Effector CD4-positive, alpha-beta T cell (primary cell): ENCODE data around the gene TRIM71.
"Not testable (repeated sequence)": the region's sequence is repeated elsewhere in the genome, so short reads cannot be mapped to it uniquely, and the experiment has no call there.

Experiments
- DNase-seq: peaks from one replicate; pipeline ENCODE4 v3.0.0-alpha.2; 2020

The TRIM71 gene

GRCh38 chr3:32892625-32893598 is 75.1 kb downstream of the TRIM71 start:
- DNase-seq = no peak

- no peak for DNase-seq
Observed at GRCh38 chr3:32894977-32895376, 77.2 kb downstream of the TRIM71 start.

- DNase-seq = no peak
Observed at GRCh38 chr3:32895701-32896100, 77.9 kb downstream of the TRIM71 start.

GRCh38 chr3:32896143-32896542 is 78.3 kb downstream of the TRIM71 start:
- no peak for DNase-seq

GRCh38 chr3:32897001-32897601 is 79.3 kb downstream of the TRIM71 start:
- DNase-seq = no peak

GRCh38 chr3:32897981-32898623 is 80.3 kb downstream of the TRIM71 start:
- DNase-seq = no peak

GRCh38 chr3:32899265-32899664 is 81.5 kb downstream of the TRIM71 start:
- no peak for DNase-seq

GRCh38 chr3:32901005-32901932 is 83.5 kb downstream of the TRIM71 start:
- no peak for DNase-seq

- peak; percentile 7 for DNase-seq
Observed at GRCh38 chr3:32902887-32903371, 85.1 kb downstream of the TRIM71 start.

- DNase-seq = no peak
Observed at GRCh38 chr3:32903953-32904352, 86.2 kb downstream of the TRIM71 start.

GRCh38 chr3:32909999-32910398 is 92.2 kb downstream of the TRIM71 start:
- DNase-seq = no peak

GRCh38 chr3:32910954-32911353 is 93.2 kb downstream of the TRIM71 start:
- DNase-seq = no peak

- DNase-seq = no peak
Observed at GRCh38 chr3:32912046-32912445, 94.2 kb downstream of the TRIM71 start.

- DNase-seq = no peak
Observed at GRCh38 chr3:32913790-32914446, 96.1 kb downstream of the TRIM71 start.

GRCh38 chr3:32919920-32920319 is 102.1 kb downstream of the TRIM71 start:
- DNase-seq = no peak

- DNase-seq = no peak
Observed at GRCh38 chr3:32922078-32922477, 104.3 kb downstream of the TRIM71 start.

- no peak for DNase-seq
Observed at GRCh38 chr3:32930161-32930560, 112.4 kb downstream of the TRIM71 start.

GRCh38 chr3:32931273-32931672 is 113.5 kb downstream of the TRIM71 start:
- DNase-seq = not testable (repeated sequence)

GRCh38 chr3:32934150-32934742 is 116.4 kb downstream of the TRIM71 start:
- peak; percentile 5 for DNase-seq

GRCh38 chr3:32937331-32937730 is 119.5 kb downstream of the TRIM71 start:
- DNase-seq = no peak
